ENCODE results near the gene HHAT.

HHAT gene

DNA sequence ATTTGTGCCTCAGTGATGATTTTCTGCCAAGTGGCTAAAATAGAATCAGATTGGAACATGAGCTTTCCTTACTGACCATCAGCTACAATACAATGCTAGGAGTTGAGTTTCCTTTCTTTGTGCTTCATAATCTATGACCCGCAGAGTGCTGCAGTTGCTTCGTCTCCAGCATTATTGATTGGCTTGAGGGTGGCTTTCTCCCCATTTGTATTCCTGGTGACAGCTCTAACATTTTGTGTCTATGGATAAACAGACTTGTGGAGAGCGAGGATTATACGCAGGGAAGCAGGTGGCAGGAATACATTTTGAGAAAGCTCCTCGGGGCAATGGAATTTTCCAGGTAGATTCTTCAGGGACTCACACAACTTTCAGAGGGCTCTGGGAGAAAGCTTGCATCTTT lies 223.2 kb downstream of the HHAT start:
- DNase-seq (ENCODE audit: low read depth), result no peak

DNA sequence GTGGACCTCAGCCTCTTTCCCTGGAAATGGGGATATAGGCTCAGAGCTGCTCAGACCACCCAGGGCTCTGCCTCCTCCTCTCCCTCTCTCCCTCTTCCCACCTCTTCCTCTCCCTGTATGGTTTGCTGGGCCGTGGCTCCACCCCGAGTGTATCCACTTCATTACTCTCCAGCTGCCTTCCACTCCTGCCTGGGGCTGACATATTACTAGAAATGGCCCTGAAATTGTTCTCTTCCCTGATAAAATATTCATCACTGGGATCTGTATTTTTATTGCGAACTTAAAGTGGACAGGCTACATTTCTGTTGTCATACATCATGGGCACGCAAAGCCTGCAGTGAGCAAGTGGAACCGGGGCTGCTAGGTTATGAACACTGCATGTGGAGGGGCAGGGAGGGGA lies 225.0 kb downstream of the HHAT start:
- no peak for DNase-seq (ENCODE audit: low read depth)

DNA sequence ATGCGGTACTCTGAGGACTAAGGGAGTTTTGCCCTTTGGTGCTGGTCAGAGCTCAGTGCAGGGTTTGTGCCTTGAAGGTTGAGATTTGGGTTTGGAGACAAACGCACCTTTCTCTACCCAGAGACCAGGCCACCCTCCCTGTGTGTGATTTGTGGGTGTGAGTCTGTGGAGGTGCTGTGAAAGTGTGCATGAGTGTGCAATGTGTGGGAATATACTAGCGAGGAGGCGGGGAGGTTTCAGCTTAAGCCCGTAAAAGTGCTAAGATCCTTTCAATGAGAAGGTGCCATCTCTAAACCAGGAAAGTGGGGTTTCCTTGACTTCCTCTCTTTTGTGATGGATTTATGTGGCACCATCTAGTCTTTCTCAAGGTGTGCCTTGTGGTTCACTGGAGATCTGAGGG lies 225.7 kb downstream of the HHAT start:
- DNase-seq (ENCODE audit: low read depth), result no peak

DNA sequence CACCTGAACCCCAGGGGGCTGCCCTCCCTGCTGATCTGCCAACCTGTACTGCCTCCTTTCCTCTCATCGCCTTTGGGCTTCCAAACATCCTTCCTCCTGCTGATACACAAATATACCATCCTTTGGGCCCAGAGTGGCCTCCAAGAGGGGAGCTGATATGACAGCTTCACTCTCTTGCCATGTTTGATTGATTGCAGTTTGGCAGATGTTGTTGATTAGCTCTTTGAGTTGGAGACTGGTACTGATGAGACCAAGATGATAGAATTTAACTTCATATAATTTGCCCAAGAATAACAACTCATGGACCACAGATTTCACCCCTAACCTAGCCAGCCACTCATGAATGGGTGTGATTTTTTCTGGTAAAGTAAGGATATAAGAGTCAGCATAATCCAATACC lies 227.8 kb downstream of the HHAT start:
- DNase-seq (ENCODE audit: low read depth), result no peak

DNA sequence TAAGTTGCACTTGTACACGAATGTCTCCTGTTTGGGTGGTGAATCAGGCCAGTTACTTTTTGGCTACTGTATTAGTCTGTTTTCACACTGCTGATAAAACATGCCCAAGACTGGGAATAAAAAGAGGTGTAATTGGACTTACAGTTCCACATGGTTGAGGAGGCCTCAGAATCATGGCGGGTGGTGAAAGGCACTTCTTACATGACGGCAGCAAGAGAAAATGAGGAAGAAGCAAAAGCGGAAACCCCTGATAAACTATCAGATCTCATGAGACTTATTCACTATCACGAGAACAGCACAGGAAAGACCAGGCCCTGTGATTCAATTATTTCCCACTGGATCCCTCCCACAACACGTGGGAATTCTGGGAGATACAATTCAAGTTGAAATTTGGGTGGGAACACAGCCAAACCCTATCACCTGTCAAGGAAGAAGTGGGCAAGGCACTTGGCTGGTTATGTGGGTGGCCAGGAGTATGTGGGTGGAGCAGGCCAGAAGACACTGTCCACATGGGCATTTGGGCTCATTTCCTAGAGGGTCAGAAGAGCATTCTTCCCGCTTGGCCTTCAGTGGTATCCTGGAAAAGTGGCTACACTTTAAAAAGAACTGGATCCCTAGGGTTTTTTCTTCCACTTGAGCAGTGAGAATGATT lies 228.8 kb downstream of the HHAT start:
- no peak for DNase-seq (ENCODE audit: low read depth)

DNA sequence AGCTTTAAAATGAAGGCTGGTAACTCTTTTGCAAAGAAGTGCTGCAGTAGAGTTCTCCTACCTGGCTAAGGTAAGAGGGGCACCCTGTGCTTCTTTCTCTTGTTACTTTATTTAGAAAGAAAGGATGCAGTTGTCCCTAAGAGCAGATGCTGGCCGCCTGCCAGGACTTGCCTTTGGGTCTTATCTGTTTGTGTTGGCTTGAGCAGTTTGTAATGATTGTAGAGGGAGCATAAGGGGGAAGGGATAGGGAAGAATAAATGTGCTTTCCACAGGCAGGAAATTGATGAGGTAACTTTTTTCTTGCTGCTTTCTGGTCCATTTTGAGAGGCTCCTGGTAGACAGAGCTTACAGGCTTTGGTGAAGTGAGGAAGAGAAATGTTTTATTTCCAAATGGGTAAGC lies 229.6 kb downstream of the HHAT start:
- no peak for DNase-seq (ENCODE audit: low read depth)

DNA sequence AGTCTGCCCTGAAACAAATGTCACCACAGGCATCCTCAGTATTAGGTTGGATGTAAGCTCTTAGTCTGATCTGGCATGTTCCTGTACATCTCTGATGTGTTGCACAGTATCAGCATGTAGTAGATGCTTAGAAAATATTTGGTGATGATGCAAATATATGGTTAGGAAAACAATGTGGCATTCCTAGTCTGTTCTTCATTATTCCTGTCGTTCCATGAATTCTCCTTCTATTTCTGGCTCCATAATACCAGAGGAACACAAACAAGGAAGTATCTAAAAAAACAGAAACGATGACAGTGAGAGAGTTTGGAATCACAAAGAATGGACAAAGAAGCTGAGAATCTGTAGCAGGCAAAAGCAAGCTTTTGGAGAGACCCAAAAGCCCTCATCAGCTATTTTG lies 236.6 kb downstream of the HHAT start:
- DNase-seq (ENCODE audit: low read depth), result no peak

DNA sequence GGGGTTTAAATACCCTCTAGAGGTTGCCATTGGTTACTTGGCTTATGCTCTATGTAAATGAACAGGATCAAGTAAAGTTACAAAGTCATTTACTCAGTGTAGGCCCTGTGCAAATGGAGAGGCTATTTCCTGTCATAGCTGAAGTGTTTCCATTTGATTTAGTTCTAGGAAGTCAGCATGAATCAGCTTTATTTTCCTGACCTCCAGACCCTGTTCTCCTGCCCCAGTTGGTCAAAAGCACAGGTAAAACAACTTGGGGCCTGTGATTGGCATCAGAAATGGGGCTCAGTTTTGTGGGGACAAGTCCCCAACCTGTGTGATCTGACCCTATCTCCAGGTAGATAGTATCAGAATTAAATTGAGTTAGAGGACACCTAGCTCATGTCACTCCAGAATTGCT lies 239.9 kb downstream of the HHAT start:
- no peak for DNase-seq (ENCODE audit: low read depth)

DNA sequence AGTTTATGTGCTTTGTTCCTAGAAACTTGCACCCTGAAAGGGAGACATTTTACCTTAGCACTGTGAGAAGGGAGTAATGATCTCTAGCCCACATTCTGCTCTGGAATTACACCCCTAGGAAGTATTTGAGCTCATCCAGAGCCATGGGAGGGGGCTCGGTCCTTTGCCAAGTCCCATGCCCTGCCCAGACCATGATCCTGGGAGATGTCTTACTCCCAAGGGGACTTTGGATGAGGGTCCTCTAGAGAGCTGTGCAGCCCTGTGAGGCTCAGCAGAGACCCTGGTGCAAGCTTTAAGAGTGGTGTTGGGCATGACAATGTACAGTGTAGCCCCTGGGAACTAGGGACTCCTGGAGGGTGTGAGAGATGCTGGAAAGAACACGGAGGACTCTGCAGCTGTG lies 241.4 kb downstream of the HHAT start:
- no peak for DNase-seq (ENCODE audit: low read depth)

DNA sequence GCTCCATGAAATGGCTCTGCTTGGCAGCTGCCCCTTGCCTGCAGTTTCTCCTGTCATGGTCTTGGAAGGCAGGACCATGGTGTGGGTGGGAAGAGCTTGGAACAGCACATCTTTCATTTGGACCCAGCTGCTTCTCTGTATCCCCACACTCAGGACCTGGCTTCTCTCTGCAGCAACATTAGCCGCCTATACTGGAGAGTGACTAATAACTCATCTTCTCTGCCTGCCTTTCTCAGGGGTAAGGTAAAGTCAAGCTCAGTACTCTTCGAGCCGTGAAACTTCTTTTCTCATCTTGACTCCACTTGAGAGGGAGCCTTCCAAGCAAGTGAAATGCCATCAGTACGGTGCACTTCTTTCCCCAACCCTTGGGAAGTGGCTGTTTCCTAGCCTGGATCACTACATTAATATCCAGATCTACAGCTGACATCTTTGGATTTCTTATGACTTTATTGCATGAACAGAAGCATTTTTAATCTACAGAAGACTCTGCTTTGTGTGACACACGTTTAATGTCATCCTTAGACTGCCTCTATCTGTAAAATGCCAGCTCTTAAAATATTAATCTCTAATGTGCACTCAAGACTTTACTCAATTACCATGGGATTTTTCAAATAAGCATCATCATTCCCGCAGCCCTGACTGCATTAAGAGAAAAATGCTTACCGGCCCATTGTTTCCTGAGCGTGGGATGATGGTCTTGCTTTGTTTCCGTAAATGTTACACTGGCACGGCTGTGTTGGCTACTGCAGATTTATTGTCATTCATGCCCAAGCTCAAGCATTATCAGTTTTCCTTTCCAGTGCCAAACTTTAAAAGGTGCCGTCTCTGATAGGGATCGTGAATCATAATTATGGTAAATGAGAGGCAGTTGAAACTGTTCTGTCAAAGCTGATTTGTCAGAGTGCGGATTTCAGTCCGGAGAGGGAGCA lies 242.9 kb downstream of the HHAT start:
- no peak for DNase-seq (ENCODE audit: low read depth)

DNA sequence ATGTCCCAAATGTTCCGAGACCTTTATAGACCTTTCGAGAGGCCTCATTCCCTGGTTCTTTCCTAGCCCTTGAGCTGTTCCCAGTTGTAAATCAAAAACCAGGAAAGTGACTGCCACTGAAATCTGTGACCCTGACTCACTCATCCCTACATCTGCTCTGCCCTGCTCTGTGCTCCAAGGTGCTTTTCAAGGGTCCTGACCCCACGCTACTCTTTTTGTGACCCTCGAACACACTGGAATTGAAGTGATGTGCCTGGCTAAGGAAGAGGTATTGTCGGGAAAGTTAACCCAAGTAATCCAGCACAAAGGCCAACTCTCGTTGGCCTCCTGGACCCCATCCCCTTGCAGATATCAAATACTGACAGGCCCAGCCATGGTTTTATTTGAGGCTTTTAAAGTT lies 244.4 kb downstream of the HHAT start:
- no peak for DNase-seq (ENCODE audit: low read depth)

DNA sequence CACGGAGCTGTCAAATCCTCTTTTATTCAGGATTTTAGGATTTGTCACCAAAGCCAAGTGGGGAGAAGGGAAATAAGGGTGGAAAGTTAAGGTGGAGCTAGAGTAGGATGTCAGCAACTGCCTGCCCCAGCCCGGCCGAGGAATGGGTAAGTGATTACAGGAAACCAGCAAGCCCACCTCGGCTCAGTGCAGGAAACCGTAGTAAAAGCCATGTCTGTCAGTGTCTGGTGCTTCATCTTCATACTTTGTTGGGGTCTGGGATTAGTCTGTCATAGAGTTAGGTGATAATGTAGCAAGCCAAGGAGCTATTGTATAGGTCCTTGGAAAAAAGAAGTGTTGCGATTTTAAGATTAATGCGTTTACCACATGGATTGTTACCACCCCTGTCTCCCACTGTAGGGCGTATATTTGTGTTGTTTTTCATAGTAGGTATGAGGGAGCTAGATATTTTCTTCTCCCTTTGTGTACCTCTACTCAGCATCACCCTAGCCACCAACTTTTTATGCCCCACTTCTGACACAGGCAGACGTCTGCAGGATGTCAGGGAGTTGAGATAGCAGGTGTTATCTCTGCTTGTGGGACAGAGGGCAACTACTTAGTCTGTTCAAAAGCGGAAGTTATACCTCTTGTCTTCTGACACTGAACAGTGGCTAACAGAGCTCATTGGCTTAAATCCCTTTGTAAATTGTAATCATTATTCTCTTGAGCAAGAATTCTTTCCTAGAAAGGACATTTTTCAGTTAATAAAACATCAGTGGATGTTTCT lies 253.7 kb downstream of the HHAT start:
- DNase-seq (ENCODE audit: low read depth), result no peak

DNA sequence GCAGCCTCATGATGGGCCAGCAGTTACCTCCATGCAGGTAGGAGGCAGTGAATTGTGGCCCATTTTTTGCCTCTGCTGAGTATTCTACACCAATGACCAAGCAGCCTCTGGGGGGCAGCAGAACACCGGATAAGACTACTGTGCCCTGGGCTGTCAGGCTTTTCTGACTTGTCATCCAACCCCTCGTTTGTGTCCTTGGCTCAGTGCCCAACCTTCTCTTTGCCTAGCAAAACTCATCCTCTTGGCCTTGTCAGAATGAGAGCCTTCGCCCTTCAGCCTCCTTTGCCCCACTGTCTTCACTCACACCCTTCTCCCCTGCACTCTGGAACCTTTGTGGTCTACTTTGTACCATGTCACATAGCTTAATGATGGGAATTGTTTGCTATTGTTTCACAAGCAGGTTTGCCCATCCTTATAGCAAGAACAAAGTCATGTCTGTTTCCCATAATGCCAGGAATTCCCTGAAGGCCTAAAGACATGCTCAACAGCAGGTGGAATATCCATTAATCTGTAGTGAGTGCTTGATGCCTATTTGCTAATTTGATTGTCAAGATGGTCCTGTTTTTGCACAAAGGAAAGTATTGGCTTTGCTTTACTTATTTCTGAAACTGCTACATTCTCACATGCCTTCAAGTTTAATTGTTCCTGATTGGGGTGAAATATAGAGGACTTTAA lies 255.9 kb downstream of the HHAT start:
- DNase-seq (ENCODE audit: low read depth), result peak; percentile 62

DNA sequence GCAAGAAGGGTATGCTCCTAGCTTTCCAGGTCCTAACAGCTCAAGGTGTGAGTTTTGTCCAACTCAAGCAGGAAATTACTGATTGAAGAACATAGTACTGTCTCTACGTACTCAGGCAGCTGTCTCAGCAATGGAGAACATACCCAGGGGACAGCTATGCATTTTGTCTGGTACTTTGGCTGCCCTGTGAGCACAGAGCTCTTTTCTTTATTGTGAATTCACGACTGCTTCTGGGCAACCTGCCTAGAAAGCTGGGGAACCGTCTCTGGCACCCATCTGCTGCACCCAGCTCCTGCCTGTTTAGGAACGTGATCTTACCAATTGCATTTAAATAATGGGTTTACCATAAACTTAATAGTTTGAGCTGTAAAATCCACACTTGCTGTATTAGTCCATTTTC lies 258.1 kb downstream of the HHAT start:
- DNase-seq (ENCODE audit: low read depth), result no peak

DNA sequence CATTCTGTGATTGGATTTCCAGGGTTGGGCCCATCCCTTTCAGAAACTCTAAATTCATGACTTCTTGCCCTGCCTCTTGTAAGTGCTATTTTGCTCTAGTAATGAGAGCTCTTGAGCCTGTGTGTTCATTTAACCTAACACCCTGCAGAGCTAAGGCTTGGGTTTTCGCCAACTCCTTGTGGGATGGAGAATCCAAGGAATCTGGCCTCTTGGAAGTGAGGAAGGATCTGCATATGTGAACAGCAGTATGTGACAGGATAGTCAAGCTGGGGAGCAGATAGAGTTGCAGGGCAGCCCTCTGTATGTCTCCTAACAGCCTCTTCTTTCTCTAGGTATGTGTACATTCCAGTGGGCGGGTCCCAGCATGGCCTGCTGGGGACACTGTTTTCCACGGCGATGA lies 258.9 kb downstream of the HHAT start:
- no peak for DNase-seq (ENCODE audit: low read depth)

DNA sequence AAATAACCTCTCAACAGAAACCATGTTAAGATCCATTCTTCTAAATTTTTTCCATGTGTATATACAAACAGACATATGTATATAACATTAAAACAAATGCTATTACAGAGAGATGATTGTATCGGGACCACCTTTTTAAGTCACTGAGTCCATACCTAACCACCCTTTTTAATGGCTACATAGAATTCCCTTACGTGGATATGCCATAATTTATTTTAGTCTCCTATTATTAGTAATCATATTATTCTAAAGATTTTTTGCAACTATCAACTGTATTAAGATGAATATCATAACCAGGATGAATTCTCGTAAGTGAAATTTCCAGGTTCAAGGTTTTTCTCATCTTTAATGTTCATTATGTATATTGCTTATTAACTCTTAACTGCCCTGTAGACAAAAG lies 259.7 kb downstream of the HHAT start:
- no peak for DNase-seq (ENCODE audit: low read depth)

DNA sequence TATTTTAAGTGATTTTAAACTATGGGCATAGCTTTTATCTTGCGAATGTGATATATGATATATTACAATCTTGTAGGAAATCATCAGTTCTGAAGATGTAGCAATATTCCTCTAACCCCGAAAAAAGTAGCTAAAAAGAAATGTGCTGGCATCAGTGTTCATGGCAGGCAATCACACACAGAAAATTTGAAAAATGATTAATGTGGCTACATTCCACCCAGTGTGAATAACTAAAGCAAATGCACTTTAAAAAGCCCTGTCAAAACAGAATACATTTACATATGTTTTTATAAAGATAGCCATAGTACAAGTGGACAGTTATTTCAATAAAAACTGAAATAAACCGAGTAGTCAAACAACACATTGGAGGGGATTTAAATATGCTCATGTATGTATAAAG lies 260.2 kb downstream of the HHAT start:
- DNase-seq (ENCODE audit: low read depth), result no peak

DNA sequence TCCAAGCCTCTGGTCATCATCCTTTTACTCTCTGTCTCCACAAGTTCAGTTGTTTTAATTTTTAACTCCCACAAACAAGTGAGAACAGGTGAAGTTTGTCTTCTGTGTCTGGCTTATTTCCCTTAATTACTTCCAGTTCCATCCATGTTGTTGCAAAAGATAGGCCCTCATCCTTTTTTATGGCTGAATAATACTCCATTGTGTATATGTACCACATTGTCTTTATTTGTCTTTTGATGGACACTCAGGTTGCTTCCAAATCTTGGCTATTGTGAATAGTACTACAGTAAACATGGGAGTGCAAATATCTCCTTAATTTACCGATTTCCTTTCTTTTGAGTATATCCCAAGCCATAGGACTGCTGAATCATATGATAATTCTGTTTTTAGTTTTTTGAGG lies 262.5 kb downstream of the HHAT start:
- DNase-seq (ENCODE audit: low read depth), result no peak

DNA sequence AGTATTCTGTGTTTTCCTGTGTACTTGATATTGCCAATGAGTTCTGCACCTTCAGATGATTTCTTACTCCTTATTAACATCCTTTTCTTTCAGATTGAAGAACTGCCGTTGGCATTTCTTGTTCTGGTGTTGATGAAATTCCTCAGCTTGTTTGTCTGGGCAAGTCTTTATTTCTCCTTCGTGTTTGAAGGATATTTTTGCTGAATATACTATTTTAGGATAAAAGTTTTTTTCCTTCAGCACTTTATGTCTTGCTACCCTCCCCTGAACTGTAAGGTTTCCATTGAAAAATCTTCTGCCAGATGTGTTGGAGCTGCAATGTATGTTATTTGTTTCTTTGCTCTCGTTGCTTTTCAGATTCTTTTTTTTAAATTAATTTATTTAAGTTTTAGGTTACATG lies 265.9 kb downstream of the HHAT start:
- DNase-seq (ENCODE audit: low read depth), result no peak

DNA sequence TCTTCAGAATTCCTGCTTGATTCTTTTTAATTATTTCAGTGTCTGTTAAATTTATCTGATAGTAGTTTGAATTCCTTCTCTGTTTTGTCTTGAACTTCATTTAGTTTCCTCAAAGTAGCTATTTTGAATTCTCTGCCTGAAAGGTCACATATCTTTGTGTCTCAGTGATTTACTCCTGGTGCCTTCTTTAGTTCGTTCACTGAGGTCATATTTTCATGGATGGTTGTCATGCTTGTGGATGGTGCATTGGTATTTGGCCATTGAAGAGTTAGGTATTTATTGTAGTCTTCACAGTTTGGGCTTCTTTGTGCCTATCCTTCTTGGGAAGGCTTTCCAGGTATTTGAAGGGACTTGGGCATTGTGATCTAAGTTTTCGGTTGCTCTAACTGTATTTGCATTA lies 267.9 kb downstream of the HHAT start:
- DNase-seq (ENCODE audit: low read depth), result no peak

DNA sequence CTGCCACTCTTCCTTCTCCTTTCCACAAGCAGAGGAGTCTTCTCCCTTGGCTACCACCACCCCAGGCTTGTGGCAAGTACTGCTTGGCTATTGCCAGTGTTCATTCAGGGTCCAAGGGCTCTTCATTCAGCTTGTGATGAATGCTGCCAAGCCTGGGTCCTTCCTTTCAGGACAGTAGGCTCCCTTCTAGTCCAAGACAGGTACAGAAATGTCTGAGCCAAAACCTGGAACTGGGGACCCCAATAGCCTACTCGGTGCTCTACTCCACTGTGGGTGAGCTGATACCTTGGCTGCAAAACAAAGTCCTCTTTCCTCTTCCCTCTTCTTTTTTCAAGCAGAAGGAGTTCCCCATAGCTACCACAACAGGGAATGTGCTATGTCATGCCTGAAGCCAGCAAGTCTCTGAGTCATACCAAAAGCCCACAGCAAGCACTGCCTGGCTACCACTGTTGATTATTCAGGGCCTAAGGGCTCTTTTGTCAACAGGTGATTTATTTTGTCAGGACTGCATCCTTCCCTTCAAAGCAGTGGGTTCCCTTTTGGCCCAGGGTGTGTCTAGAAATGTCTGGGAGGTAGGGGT lies 268.9 kb downstream of the HHAT start:
- DNase-seq (ENCODE audit: low read depth), result no peak

DNA sequence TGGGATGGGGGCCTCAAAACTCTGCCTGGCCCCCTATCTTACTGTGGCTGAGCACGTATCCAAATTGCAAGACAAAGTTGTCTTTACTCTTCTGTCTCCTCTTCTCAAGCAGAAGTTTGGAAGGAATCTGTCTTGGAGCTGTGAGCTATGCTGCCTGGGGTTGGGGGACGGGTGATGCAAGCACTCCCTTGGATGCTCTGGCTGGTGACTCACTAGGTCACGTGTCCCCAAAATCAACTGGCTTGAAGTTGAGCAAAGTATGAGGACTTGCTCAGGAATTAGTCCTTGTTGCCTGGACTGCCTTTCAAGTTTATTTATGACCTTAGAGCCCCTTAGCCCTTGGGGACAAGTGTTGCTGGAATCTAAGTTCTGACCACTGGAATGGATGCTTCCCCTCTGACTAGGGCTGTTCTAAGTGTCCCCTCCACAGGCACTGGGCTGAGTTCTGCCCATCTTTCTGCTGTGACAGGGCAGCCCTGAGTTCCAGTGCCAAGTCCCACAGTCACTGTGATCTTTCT lies 269.5 kb downstream of the HHAT start:
- DNase-seq (ENCODE audit: low read depth), result no peak

All from activated T-cell treated with anti-CD3 and anti-CD28 coated beads for 24 hours (primary cell).